Upper lobe of left lung (tissue), 6 donors: ENCODE results near the gene MBP. TPM values are rescaled to one million over a fixed set of nuclear protein-coding genes. Genes with fewer than 3 reads are reported as not detected.

Experiments used
- ATAC-seq, 2 donors: fragments of 200-7000 bp; cut with Tn5 transposase; one replicate each; pipeline ENCODE4 v1.9.1; 2022; ENCODE audit warnings: mild to moderate bottlenecking in 2 of 2, moderate library complexity in 2 of 2; ENCODE audit not compliant: low FRiP score in 2 of 2
- DNase-seq, 2 donors: peaks; one replicate each; pipeline ENCODE4 v3.0.0-alpha.2; 2019 to 2020
- H3K27ac ChIP-seq, 4 donors: fragments of 200-600 bp; sonication (generic); one replicate each; pipeline ENCODE4 v1.5.1; 2016 to 2019
- H3K27me3 ChIP-seq, 4 donors: fragments of 200-600 bp; sonication (generic); one replicate each; pipeline ENCODE4 v1.5.1; 2017 to 2019
- H3K36me3 ChIP-seq, 4 donors: fragments of 200-600 bp; sonication (generic); one replicate each; pipeline ENCODE4 v1.5.1; 2016 to 2019
- H3K4me1 ChIP-seq, 4 donors: fragments of 200-600 bp; sonication (generic); one replicate each; pipeline ENCODE4 v1.5.1; 2018 to 2019
- H3K4me3 ChIP-seq, 4 donors: fragments of 200-600 bp; sonication (generic); one replicate each; pipeline ENCODE4 v1.5.1; 2017 to 2019; ENCODE audit warnings: mild to moderate bottlenecking in 2 of 4, moderate library complexity in 1 of 4
- H3K9me3 ChIP-seq, 4 donors: fragments of 200-600 bp; sonication (generic); one replicate each; pipeline ENCODE4 v1.5.1; 2018 to 2019
- EP300 ChIP-seq, 4 donors: sonication (generic); formaldehyde crosslinking; IDR thresholded peaks; one replicate each; pipeline ENCODE4 v1.5.1; 2017; ENCODE audit warnings: antibody characterized with exemption in 4 of 4, control low read depth in 2 of 4
- POLR2A ChIP-seq, 4 donors: fragments of 450-650 bp; IDR thresholded peaks; one replicate each; pipeline ENCODE4 v1.5.1; 2016 to 2017; ENCODE audit warnings: antibody characterized with exemption in 4 of 4, mild to moderate bottlenecking in 2 of 4
- POLR2AphosphoS5 ChIP-seq, 2 donors: sonication (generic); formaldehyde crosslinking; IDR thresholded peaks; one replicate each; pipeline ENCODE4 v1.5.1; 2017; ENCODE audit warnings: antibody characterized with exemption in 2 of 2
- WGBS, 2 donors: methylation state at CpG; one replicate each; pipeline ENCODE4 v1.1.5; 2017 to 2018; 5-methylcytosine and 5-hydroxymethylcytosine counted together
- total RNA-seq, 6 donors: library from RNA; depleted of rRNA in 4 of 6; stranded (reverse); fragments of >200 nt in 4 of 6; gene quantifications; one replicate each; pipeline versions ENCODE4 v1.1.0 to v1.2.1, GENCODE V29; 2016 to 2021
- TF ChIP-seq, protein P1 (sequence below), 6 experiments: fragments of 450-650 bp in 4 of 6; fragments of 200-600 bp in 2 of 6; sonication (generic) in 2 of 6; IDR thresholded peaks; one replicate each; pipeline ENCODE4 v1.5.1; 2016 to 2019; ENCODE audit warnings: antibody characterized with exemption in 6 of 6
- donor health status: DM: no; HTN: no; CAD: no; lungs with moderate emphysema.
- donor health status: DM: no; HTN: yes; CAD: no; lungs with severe emphysema.

The MBP gene
- total RNA-seq, 6 donors from 2014 or later = 55.5 to 87.6 (median 68.8) TPM

DNA sequence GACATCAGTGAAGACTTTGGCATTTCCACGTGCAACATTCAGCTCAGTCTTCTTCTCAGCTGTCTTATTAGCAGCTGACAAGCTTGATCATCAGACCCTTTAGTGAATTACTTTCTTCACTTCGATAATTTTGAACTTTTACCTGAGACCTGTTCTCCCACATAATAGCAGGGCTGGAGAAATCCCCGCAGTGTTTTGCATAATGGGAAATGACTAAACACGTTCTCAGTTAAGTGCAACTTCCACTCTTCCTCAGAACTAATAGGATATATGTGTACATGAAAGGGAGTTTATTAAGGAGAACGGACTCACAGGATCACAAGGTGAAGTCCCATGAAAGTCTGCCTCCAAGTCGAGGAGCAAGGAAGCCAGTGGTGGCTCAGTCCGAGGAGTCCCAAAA, 28.8 kb upstream of the MBP start:
- Histone ChIP-seq H3K4me3 (no peak overlapping the region), H3K36me3 (no peaks in the 10 kb centered on the region), H3K4me1 (no peaks in the 10 kb centered on the region), H3K9me3 (no peaks in the 10 kb centered on the region), H3K27ac (peak overlapping the region in 1 of 4 donors; percentile 58), H3K27me3 (no peaks in the 10 kb centered on the region)
- ATAC-seq = no peak
- 65 to 72% methylated on average over 7 of the region's 7 CpGs for WGBS, 2 donors
- DNase-seq = no peak
- no peak for TF ChIP-seq POLR2AphosphoS5 (IDR thresholded peaks at IDR 0.05)
- no peak for TF ChIP-seq POLR2A (IDR thresholded peaks at IDR 0.05)
- no peak for TF ChIP-seq EP300 (IDR thresholded peaks at IDR 0.05)
- TF ChIP-seq, protein P1, sequence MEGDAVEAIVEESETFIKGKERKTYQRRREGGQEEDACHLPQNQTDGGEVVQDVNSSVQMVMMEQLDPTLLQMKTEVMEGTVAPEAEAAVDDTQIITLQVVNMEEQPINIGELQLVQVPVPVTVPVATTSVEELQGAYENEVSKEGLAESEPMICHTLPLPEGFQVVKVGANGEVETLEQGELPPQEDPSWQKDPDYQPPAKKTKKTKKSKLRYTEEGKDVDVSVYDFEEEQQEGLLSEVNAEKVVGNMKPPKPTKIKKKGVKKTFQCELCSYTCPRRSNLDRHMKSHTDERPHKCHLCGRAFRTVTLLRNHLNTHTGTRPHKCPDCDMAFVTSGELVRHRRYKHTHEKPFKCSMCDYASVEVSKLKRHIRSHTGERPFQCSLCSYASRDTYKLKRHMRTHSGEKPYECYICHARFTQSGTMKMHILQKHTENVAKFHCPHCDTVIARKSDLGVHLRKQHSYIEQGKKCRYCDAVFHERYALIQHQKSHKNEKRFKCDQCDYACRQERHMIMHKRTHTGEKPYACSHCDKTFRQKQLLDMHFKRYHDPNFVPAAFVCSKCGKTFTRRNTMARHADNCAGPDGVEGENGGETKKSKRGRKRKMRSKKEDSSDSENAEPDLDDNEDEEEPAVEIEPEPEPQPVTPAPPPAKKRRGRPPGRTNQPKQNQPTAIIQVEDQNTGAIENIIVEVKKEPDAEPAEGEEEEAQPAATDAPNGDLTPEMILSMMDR (IDR thresholded peaks at IDR 0.05) = no peak

GRCh38 chr18:77160515-77160914, 27.9 kb upstream of the MBP start:
- DNase-seq = no peak
- H3K27ac ChIP-seq = peak overlapping the region in 1 of 4 donors; percentile 37
- H3K4me3 ChIP-seq = no peak overlapping the region
- H3K36me3 ChIP-seq = no peaks in the 10 kb centered on the region
- TF ChIP-seq, protein P1 (IDR thresholded peaks at IDR 0.05) = no peak
- no peaks in the 10 kb centered on the region for H3K9me3 ChIP-seq
- no peak for ATAC-seq
- 54 to 55% methylated on average over 11 of the region's 11 CpGs for WGBS, 2 donors
- H3K27me3 ChIP-seq = no peaks in the 10 kb centered on the region
- no peaks in the 10 kb centered on the region for H3K4me1 ChIP-seq

GRCh38 chr18:77157312-77157711, 24.7 kb upstream of the MBP start:
- H3K27me3 ChIP-seq = no peaks in the 10 kb centered on the region
- no peaks in the 10 kb centered on the region for H3K9me3 ChIP-seq
- TF ChIP-seq, protein P1 (IDR thresholded peaks at IDR 0.05) = no peak
- TF ChIP-seq EP300 (IDR thresholded peaks at IDR 0.05) (no peak), POLR2AphosphoS5 (IDR thresholded peaks at IDR 0.05) (no peak), POLR2A (IDR thresholded peaks at IDR 0.05) (no peak)
- ATAC-seq (no peak), DNase-seq (no peak)
- no peaks in the 10 kb centered on the region for H3K4me1 ChIP-seq
- no peaks in the 10 kb centered on the region for H3K36me3 ChIP-seq
- WGBS, 2 donors = 82 to 92% methylated on average over 4 of the region's 4 CpGs
- no peak overlapping the region for H3K27ac ChIP-seq
- no peak overlapping the region for H3K4me3 ChIP-seq

GRCh38 chr18:77155031-77155430, 22.4 kb upstream of the MBP start:
- Histone ChIP-seq H3K9me3 (no peaks in the 10 kb centered on the region), H3K36me3 (no peaks in the 10 kb centered on the region), H3K27me3 (no peaks in the 10 kb centered on the region), H3K4me3 (no peak overlapping the region), H3K4me1 (no peaks in the 10 kb centered on the region), H3K27ac (no peak overlapping the region)
- TF ChIP-seq POLR2A (IDR thresholded peaks at IDR 0.05) (no peak), EP300 (IDR thresholded peaks at IDR 0.05) (no peak), POLR2AphosphoS5 (IDR thresholded peaks at IDR 0.05) (no peak)
- TF ChIP-seq, protein P1 (IDR thresholded peaks at IDR 0.05) = no peak
- DNase-seq (peak in 1 of 2 donors; percentile 68), ATAC-seq (no peak)
- WGBS, 2 donors = 86 to 88% methylated on average over 17 of the region's 17 CpGs

GRCh38 chr18:77153404-77153803, 20.8 kb upstream of the MBP start:
- H3K4me1 ChIP-seq = no peaks in the 10 kb centered on the region
- DNase-seq = no peak
- 77 to 89% methylated on average over 6 of the region's 6 CpGs for WGBS, 2 donors

More at GRCh38 chr18:77153404-77153803, 20.8 kb upstream of the MBP start:
- H3K27me3 ChIP-seq = no peaks in the 10 kb centered on the region
- H3K27ac ChIP-seq = no peak overlapping the region
- no peak overlapping the region for H3K4me3 ChIP-seq
- TF ChIP-seq POLR2AphosphoS5 (IDR thresholded peaks at IDR 0.05) = no peak
- TF ChIP-seq, protein P1 (IDR thresholded peaks at IDR 0.05) = no peak
- no peak for TF ChIP-seq EP300 (IDR thresholded peaks at IDR 0.05)
- TF ChIP-seq POLR2A (IDR thresholded peaks at IDR 0.05) = no peak
- H3K9me3 ChIP-seq = no peaks in the 10 kb centered on the region
- no peaks in the 10 kb centered on the region for H3K36me3 ChIP-seq
- no peak for ATAC-seq
